NCI-H2196 (cell line): Measurements from ENCODE around the gene ATP6AP1.
A peak's percentile ranks its signal among the peaks of the same experiment; 100 is the strongest.

Source experiments
- DNase-seq: peaks from one replicate; lab custom pipeline; 2025; ENCODE audit not compliant: unreplicated experiment; lab: John Stamatoyannopoulos, UW

Gene ATP6AP1

GRCh38 chrX:154444755-154445246 lies 16.3 kb downstream of the ATP6AP1 start:
- DNase-seq = no peak

- DNase-seq = no peak
Measured at GRCh38 chrX:154445776-154446175, 17.3 kb downstream of the ATP6AP1 start.

- no peak for DNase-seq
Measured at GRCh38 chrX:154446430-154446829, 18.0 kb downstream of the ATP6AP1 start.

GRCh38 chrX:154448484-154448883 lies 20.0 kb downstream of the ATP6AP1 start:
- no peak for DNase-seq

GRCh38 chrX:154449618-154450017 lies 21.1 kb downstream of the ATP6AP1 start:
- no peak for DNase-seq

GRCh38 chrX:154450312-154450711 lies 21.8 kb downstream of the ATP6AP1 start:
- DNase-seq = no peak

GRCh38 chrX:154452823-154453222 lies 24.3 kb downstream of the ATP6AP1 start:
- no peak for DNase-seq

GRCh38 chrX:154457491-154458115 lies 29.1 kb downstream of the ATP6AP1 start:
- DNase-seq = peak; percentile 54

- DNase-seq = peak; percentile 27
Measured at GRCh38 chrX:154458116-154458953, 29.9 kb downstream of the ATP6AP1 start, which contains the start of gene PLXNA3. Gene PLXNA3 (plus strand): TSS chrX:154458281. CDS start chrX:154460184, 1,903 bp downstream.

GRCh38 chrX:154458954-154459778 lies 30.7 kb downstream of the ATP6AP1 start:
- no peak for DNase-seq

GRCh38 chrX:154459832-154460231 lies 31.4 kb downstream of the ATP6AP1 start:
- DNase-seq = no peak

- DNase-seq = no peak
Measured at GRCh38 chrX:154460326-154460725, 31.8 kb downstream of the ATP6AP1 start.

- no peak for DNase-seq
Measured at GRCh38 chrX:154462396-154462795, 33.9 kb downstream of the ATP6AP1 start.

GRCh38 chrX:154463611-154464220 lies 35.2 kb downstream of the ATP6AP1 start:
- no peak for DNase-seq

- no peak for DNase-seq
Measured at GRCh38 chrX:154464806-154465365, 36.4 kb downstream of the ATP6AP1 start.

- no peak for DNase-seq
Measured at GRCh38 chrX:154465601-154466000, 37.1 kb downstream of the ATP6AP1 start.

GRCh38 chrX:154466036-154466435 lies 37.6 kb downstream of the ATP6AP1 start:
- DNase-seq = no peak

GRCh38 chrX:154466907-154467306 lies 38.4 kb downstream of the ATP6AP1 start:
- DNase-seq = no peak

- DNase-seq = no peak
Measured at GRCh38 chrX:154467556-154467955, 39.1 kb downstream of the ATP6AP1 start.

GRCh38 chrX:154468217-154468616 lies 39.7 kb downstream of the ATP6AP1 start:
- no peak for DNase-seq

- DNase-seq = no peak
Measured at GRCh38 chrX:154469114-154469513, 40.6 kb downstream of the ATP6AP1 start.
